Liver (tissue), 3 donors: Measurements from ENCODE around the gene CLK3.

ENCODE experiments used
- FOXA1 ChIP-seq: IDR thresholded peaks from 2 replicates; pipeline ENCODE4 v1.6.1; 2016; ENCODE audit warnings: antibody characterized with exemption
- GABPA ChIP-seq, 2 donors: IDR thresholded peaks in 1 of 2; conservative IDR thresholded peaks in 1 of 2; 2 replicates each; pipeline ENCODE4 v1.6.1; 2016; ENCODE audit warnings: antibody characterized with exemption in 2 of 2, mild to moderate bottlenecking in 1 of 2, moderate library complexity in 1 of 2
- RAD21 ChIP-seq, 2 donors: IDR thresholded peaks; 2 replicates each; pipeline ENCODE4 v1.6.1; 2016; ENCODE audit warnings: antibody characterized with exemption in 2 of 2, mild to moderate bottlenecking in 2 of 2
- RXRA ChIP-seq, 2 donors: IDR thresholded peaks; 2 replicates each; pipeline ENCODE4 v1.6.1; 2017 to 2018; ENCODE audit warnings: antibody characterized with exemption in 2 of 2, mild to moderate bottlenecking in 1 of 2
- YY1 ChIP-seq: IDR thresholded peaks from 2 replicates; pipeline ENCODE4 v1.6.1; 2016; ENCODE audit warnings: antibody characterized with exemption, mild to moderate bottlenecking
- TF ChIP-seq, protein P1 (sequence below): fragments of 150-350 bp; IDR thresholded peaks from 2 replicates; pipeline ENCODE4 v1.5.1; 2017; ENCODE audit warnings: improper control_type of control experiment, low read depth, low read length; ENCODE audit not compliant: missing input control
- TF ChIP-seq, protein P2 (sequence below): IDR thresholded peaks from 2 replicates; pipeline ENCODE4 v1.6.1; 2016; ENCODE audit warnings: antibody characterized with exemption, mild to moderate bottlenecking
- donor health status: healthy.
- donor health status: healthy.

GRCh38 chr15:74605795-74606150 lies 9.9 kb upstream of the CLK3 start:
- no peak for TF ChIP-seq RAD21 (IDR thresholded peaks at IDR 0.05)
- TF ChIP-seq, protein P1, sequence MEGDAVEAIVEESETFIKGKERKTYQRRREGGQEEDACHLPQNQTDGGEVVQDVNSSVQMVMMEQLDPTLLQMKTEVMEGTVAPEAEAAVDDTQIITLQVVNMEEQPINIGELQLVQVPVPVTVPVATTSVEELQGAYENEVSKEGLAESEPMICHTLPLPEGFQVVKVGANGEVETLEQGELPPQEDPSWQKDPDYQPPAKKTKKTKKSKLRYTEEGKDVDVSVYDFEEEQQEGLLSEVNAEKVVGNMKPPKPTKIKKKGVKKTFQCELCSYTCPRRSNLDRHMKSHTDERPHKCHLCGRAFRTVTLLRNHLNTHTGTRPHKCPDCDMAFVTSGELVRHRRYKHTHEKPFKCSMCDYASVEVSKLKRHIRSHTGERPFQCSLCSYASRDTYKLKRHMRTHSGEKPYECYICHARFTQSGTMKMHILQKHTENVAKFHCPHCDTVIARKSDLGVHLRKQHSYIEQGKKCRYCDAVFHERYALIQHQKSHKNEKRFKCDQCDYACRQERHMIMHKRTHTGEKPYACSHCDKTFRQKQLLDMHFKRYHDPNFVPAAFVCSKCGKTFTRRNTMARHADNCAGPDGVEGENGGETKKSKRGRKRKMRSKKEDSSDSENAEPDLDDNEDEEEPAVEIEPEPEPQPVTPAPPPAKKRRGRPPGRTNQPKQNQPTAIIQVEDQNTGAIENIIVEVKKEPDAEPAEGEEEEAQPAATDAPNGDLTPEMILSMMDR: no peak
- no peak for TF ChIP-seq GABPA (IDR thresholded peaks at IDR 0.05 in 1 of 2, conservative IDR thresholded peaks at IDR 0.05 in 1 of 2)
- no peak for TF ChIP-seq RXRA (IDR thresholded peaks at IDR 0.05)
- TF ChIP-seq, protein P2, sequence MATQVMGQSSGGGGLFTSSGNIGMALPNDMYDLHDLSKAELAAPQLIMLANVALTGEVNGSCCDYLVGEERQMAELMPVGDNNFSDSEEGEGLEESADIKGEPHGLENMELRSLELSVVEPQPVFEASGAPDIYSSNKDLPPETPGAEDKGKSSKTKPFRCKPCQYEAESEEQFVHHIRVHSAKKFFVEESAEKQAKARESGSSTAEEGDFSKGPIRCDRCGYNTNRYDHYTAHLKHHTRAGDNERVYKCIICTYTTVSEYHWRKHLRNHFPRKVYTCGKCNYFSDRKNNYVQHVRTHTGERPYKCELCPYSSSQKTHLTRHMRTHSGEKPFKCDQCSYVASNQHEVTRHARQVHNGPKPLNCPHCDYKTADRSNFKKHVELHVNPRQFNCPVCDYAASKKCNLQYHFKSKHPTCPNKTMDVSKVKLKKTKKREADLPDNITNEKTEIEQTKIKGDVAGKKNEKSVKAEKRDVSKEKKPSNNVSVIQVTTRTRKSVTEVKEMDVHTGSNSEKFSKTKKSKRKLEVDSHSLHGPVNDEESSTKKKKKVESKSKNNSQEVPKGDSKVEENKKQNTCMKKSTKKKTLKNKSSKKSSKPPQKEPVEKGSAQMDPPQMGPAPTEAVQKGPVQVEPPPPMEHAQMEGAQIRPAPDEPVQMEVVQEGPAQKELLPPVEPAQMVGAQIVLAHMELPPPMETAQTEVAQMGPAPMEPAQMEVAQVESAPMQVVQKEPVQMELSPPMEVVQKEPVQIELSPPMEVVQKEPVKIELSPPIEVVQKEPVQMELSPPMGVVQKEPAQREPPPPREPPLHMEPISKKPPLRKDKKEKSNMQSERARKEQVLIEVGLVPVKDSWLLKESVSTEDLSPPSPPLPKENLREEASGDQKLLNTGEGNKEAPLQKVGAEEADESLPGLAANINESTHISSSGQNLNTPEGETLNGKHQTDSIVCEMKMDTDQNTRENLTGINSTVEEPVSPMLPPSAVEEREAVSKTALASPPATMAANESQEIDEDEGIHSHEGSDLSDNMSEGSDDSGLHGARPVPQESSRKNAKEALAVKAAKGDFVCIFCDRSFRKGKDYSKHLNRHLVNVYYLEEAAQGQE: no peak
- no peak for TF ChIP-seq YY1
- no peak for TF ChIP-seq FOXA1
